ENCODE measurements around the gene STBD1.

DNA sequence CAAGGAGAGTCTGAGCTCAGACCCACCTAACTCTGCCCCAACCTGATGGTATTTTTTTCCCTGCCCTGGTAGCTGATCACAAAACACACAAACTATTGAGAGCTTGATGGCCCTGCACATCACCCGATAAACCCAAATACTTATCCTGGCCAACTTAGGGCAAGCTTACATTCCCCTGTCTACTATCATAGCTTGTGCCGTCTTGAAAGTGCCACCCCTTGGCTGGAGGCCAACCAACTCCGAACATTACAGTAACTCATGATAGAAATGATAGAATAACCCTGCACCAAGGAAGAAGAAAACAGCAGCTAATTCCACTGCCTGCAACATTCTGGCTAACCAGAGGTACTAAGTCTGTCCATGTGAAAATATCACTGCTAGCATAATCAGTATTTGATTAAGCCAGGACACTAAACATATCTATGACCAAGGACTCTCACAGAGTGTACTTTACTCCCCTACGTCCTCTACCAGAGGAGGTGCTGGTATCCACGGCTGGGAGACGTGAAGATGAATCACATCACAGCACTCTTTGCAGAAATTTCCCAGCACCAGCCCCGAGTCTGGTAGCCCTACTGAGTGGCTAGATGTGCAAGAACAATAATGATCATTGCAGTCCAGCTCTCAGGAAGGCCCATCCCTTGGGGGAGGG lies 8.9 kb downstream of the STBD1 start:
- TF ChIP-seq, protein P1, sequence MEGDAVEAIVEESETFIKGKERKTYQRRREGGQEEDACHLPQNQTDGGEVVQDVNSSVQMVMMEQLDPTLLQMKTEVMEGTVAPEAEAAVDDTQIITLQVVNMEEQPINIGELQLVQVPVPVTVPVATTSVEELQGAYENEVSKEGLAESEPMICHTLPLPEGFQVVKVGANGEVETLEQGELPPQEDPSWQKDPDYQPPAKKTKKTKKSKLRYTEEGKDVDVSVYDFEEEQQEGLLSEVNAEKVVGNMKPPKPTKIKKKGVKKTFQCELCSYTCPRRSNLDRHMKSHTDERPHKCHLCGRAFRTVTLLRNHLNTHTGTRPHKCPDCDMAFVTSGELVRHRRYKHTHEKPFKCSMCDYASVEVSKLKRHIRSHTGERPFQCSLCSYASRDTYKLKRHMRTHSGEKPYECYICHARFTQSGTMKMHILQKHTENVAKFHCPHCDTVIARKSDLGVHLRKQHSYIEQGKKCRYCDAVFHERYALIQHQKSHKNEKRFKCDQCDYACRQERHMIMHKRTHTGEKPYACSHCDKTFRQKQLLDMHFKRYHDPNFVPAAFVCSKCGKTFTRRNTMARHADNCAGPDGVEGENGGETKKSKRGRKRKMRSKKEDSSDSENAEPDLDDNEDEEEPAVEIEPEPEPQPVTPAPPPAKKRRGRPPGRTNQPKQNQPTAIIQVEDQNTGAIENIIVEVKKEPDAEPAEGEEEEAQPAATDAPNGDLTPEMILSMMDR (conservative IDR thresholded peaks at IDR 0.05; ENCODE audit: low read depth, low read length) = no peak
- TF ChIP-seq MAFK (IDR thresholded peaks at IDR 0.05; ENCODE audit: low read depth, low read length) (no peak), CEBPB (IDR thresholded peaks at IDR 0.05; ENCODE audit: low read depth, low read length) (no peak), CHD1 (IDR thresholded peaks at IDR 0.05; ENCODE audit: low read depth, low read length) (no peak), POLR2A (IDR thresholded peaks at IDR 0.05; ENCODE audit: low read depth, low read length) (no peak)

All from IMR-90 (cell line).